Stimulated activated CD4-positive, alpha-beta T cell treated with anti-CD3 and anti-CD28 coated beads, Interleukin-4, amount 100 ng/mL, for 24 hours (primary cell): ENCODE results near the gene NR1I3.
"Not testable (repeated sequence)": the region's sequence is repeated elsewhere in the genome, so short reads cannot be mapped to it uniquely, and the experiment has no call there.

Source experiments
- DNase-seq: peaks from one replicate; pipeline ENCODE4 v3.0.0-alpha.2; 2020

The NR1I3 gene

DNA sequence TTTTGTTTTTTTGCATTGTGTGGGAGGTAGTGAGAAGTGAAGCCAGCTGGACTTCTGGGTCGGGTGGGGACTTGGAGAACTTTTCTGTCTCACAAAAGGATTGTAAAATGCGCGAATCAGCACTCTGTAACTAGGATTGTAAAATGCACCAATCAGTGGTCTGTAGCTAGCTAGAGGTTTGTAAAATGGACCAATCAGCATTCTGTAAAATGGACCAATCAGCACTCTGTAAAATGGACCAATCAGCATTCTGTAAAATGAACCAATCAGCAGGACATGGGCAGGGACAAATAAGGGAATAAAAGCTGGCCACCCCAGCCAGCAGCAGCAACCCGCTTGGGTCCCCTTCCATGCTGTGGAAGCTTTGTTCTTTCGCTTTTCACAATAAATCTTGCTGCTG, 12.1 kb upstream of the NR1I3 start:
- DNase-seq = not testable (repeated sequence)

- DNase-seq = no peak
These were observed 6.9 kb upstream of the NR1I3 start for GRCh38 chr1:161244888-161245287.

- no peak for DNase-seq
These were observed 4.3 kb upstream of the NR1I3 start for GRCh38 chr1:161242313-161242712.

DNA sequence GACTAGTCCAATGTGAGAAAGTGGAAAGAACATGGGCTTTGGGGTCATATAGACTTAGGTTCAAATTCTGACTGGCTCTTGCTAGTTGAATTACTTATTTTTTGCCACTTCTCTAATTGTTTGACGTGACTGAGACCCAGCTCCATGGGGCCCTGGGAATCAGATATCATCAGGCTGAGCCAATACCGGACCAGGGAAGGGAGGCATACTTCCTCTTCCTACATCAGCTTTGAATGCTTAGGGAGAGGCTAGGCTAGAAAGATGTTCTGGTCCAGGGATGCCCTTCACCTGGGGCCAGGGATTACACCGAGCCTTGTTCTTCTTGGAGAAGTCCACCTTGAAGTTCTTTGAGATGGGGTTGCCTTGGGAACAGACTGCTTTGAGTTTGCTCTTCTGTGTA, 3.7 kb upstream of the NR1I3 start:
- no peak for DNase-seq

DNA sequence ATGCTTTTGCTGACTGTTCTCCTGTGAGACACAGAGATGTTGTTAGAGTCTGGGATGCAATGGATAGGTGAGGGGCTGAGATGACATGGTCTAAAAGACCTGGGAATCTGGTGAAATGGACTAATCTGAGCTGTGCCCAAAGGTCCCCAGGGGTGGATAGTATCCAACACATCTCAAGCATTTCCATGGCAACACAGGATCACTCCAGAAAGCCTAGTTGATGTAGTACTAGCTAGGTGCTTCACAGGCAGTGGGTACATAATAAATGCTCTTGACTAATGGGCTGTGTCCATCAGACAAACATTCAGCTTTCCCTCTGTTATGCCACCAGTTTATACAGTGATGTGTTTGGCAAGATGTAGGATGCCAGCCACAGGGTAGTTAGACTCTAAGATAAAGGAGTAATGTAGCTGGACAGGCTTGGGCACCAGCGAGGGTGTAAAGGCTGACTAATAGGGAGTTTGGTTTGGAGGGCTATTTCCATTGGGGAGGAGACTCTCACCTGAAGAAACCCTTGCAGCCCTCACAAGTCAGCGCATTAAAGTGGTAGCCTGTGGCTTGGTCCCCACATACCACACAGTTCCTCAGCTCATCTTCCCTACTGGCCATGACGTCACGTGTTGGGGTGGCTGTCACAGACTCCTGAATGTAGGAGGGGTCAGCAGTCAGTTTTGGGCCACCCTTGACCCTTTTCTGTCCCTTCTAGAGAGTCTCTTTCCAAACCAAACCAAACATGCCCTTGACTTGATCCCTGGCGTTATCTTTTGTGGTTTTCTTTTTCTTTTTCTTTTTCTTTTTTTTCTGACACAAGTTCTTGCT, 1.8 kb downstream of the NR1I3 start:
- DNase-seq = no peak

- no peak for DNase-seq
These were observed 4.9 kb downstream of the NR1I3 start for GRCh38 chr1:161233102-161233501.

DNA sequence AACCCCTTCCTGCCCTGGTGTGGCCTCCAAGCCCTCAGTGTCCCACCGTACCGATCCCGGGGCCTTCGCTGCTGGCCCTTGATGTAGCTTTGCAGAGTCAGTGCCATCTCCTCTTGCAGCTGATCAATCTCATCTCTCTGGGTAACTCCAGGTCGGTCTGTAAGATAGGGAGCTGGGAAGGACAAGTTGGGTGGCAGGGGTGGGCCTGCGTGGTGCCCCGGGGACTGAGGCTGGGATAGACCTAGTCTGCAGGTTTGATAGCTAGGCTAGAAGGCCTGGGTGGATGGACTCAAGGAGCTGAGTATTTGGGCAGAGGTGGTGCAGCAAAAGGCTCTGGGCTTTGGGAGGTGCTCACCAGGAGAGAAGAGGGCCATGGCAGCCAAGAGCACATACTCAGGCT, 7.2 kb downstream of the NR1I3 start:
- DNase-seq = no peak

DNA sequence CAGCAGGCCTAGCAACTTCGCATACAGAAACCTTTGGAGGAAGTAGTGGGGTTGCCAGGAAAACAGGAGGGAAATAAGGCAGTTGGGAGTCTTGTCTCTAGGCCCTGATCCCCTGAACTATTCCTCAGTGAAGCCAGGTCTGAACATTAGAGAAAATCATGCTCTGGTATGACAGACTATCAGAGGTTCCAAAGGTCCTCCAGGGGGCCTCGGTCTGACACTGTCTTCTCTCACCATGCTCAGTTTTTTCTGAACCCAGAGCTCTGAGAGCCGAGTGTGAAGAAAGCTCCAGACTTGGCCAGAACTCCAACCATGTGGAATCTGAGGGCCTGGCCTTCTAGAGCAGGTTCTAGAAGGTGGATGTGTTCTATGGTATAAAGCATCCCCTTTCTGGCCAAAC, 8.1 kb downstream of the NR1I3 start:
- no peak for DNase-seq

GRCh38 chr1:161228032-161228431, 10.0 kb downstream of the NR1I3 start:
- no peak for DNase-seq

- peak; percentile 92 for DNase-seq
These were observed 10.7 kb downstream of the NR1I3 start for GRCh38 chr1:161227196-161227871.

GRCh38 chr1:161226759-161227158, 11.2 kb downstream of the NR1I3 start:
- DNase-seq = no peak

DNA sequence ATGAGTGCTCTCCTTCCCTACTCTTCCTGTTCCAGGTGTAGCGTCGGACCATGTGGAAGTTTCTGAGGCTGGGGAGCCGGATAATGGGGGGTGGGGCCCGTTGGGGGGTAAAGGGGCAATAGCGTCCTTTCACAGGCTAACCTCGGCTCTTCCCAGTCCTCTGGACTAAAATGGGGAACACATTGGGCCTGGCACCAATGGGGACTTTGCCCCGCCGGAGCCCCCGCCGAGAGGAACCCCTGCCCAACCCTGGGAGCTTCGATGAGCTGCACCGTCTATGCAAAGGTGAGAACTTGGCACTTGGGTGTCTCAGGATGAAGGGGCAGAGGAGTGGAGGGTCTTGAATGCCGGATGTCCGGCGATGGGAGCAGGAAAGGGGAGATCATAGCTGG, 11.7 kb downstream of the NR1I3 start:
- DNase-seq = no peak

GRCh38 chr1:161225534-161226319, 12.3 kb downstream of the NR1I3 start, which contains the start of gene TOMM40L:
TOMM40L (plus strand) TSS chr1:161226060; CDS start chr1:161226490, 430 bp downstream.
- peak; percentile 91 for DNase-seq

GRCh38 chr1:161225178-161225533, 12.8 kb downstream of the NR1I3 start:
- DNase-seq = no peak

DNA sequence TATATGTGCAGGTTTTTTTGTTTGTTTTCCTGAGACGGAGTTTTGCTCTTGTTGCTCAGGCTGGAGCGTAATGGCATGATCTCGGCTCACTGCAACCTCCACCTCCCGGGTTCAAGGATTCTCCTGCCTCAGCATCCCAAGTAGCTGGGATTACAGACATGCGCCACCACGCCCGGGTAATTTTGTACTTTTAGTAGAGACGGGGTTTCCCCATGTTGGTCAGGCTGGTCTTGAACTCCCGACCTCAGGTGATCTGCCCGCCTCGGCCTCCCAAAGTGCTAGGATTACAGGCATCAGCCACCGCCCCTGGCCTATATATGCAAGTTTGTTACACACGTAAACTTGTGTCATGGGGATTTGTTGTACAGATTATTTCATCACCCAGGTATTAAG, 13.3 kb downstream of the NR1I3 start:
- not testable (repeated sequence) for DNase-seq

DNA sequence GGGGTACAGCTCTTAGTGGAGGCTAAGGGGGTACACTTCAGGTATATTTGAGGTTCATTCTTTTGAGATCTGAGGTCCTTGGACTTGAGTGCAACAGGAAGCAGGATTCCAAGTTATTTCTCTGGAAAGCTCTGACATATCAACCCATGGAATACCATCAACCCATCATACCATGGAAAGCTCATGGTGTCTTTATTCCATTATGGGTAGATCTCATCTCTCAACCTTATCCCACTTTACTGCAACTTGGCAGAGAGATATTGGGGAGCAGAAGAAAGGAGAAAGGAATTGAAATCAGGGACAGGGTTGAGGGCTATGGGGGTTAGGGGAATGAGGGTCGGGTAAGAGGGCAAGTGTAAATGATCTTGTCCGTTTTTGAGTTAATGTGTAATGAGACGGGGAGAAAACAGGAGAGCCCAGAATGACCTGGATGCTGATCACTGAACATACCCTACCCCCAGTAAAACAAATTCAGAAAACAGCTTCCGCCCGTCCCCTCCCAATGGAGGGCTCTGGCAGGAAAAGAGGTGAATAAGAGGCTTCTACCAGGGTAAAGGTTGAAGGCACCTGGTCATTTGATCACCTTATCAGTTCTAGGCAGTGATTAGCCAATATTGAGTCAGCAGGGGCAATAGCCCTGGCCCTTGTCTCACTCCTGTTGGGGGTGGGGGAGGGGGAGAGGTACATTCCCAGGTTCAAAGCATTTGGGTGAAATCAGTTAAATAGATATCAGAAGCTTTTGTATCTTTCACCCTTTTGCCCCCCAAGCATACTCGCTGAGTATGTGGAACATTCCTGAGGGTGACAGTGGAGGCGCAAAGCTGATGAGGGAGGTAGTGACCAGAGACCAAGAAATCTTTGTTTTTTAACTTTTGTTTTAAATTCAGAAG, 14.0 kb downstream of the NR1I3 start:
- DNase-seq = no peak

DNA sequence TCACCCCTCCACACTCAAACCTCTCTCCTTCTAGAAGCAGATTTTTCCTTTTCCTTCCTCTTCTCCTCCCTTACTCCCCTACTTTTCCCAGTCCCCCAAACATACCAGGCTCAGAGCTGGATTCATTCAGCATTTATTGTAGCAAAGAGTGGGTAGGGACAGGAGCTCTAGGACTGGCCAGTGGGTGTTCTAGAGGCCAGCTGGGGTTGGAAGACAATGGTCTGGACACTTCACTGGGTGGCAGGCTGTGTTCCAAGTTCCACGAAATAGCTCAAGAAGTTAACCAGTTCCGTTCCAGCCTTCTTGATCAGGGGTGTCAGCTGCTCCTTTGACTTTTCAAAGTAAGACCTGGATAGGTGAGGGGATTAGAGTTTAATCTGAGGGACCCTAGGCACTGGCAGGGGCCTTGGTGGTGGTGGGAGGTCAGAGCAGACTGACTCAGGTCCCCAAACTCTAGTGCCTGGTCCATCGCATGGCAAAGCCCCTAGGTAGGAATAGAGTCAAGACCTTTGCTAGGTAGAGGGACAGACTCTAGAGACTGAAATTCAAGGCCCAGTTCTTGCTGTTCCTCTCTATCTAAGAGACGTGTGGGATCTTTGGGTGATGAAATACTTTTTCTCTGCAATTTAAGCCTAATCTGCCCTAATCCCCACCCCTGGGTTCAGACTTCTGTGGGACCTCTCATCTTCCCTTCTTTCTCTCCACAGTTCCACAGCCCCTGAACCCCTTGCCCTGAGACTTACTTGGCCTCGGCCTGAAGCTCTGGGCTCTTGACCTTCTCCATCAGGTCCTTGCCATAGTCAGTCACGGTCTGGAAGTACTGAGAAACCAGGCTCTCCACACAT, 15.6 kb downstream of the NR1I3 start:
- DNase-seq = no peak

- DNase-seq = no peak
These were observed 18.0 kb downstream of the NR1I3 start for GRCh38 chr1:161220002-161220401.

DNA sequence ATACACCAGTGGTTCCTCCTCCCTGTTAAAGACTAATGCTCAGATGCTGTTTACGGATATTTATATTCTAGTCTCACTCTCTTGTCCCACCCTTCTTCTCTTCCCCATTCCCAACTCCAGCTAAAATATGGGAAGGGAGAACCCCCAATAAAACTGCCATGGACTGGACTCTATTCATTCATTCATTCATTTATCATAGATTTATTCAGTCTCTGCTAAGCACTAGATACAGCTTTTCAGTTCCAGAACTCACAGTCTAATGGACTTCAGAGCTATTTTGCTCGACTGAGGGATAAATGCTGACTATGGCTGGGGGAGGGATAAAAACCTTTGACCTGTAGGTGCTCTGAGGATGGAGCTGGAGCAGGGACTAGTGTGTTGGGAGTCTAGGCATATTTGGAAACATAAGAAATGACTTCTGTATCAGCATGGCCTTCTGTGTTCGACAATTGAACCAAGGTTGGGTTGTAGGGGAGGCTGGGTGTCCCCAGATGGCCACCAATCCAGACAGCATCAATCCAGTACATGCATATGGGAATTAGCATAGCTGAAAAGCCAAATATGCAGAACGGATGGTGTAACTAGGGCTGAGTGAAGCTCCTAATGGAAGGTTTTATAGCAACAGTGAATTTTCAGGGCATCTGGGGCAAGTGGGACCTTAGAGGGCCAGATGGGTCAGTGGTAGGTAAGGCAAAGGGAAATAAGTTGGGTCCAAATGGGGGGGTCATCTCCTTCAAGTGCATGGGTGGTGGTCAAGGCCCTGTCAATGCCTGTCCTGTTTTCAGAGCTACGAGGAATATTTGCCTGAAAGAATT, 18.7 kb downstream of the NR1I3 start:
- DNase-seq = no peak

DNA sequence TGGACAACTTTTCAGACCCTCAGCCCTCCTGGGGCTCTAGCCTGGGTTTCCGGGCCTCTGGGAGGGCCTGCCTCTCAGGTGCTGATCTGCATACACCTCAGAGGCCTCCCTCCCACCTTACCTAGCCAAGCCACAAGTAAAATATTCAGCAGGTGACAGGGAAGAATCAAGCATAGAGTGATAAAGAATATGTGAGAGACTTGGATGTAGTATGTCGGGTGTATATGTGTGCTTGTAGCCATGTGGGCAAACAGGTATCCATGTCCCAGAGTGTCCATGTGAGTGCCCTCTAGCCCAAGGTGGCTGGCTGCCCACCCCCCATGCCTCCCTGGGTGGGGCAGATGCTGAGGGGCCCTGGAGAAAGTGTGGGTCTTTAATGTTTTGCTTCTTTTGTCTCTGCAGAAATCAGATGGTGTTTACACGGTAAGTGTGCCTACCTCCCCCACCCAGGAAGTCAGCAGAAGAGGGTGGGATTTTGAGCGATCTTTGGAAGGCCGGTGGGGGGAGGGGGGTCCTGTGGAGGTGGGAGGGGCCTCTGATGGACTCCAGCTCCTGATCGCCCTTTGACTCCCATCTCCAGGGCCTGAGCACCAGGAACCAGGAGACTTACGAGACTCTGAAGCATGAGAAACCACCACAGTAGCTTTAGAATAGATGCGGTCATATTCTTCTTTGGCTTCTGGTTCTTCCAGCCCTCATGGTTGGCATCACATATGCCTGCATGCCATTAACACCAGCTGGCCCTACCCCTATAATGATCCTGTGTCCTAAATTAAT, 19.5 kb downstream of the NR1I3 start:
- DNase-seq = no peak
